IMR-90 (cell line): ENCODE measurements around the gene IL16. TPM values are rescaled to one million over a fixed set of nuclear protein-coding genes. Genes with fewer than 3 reads are reported as not detected.

ENCODE experiments used
- ATAC-seq: fragments of 200-7000 bp; cut with Tn5 transposase; 2 replicates; pipeline ENCODE4 v1.9.1; 2020; ENCODE audit warnings: low read depth, mild to moderate bottlenecking, moderate library complexity
- BruUV-seq: library from RNA; stranded (reverse); fragments of 400-500 nt; replicated peaks from 2 replicates; lab custom pipeline; 2021; lab: Mats Ljungman, UMichigan
- CTCF ChIA-PET: fragments of 300-600 bp; formaldehyde crosslinking; extraction: SDS; loops from one replicate; lab custom pipeline; 2021; ENCODE audit warnings: antibody characterized with exemption; lab: Yijun Ruan, JAX
- POLR2A ChIA-PET: fragments of 300-600 bp; sonication (Branson Sonifier 250); formaldehyde crosslinking; loops from one replicate; lab custom pipeline; 2022; ENCODE audit warnings: antibody characterized with exemption; ENCODE audit not compliant: unreplicated experiment; lab: Charles Lee
- DNase-seq: peaks from one replicate; pipeline ENCODE4 v3.0.0; 2013
- H2AFZ ChIP-seq: replicated peaks from 2 replicates; pipeline ENCODE3; 2013; ENCODE audit warnings: low read length, mild to moderate bottlenecking; ENCODE audit not compliant: poor library complexity
- H2AK5ac ChIP-seq: 2 replicates; pipeline ENCODE4 v1.6.1; 2013; ENCODE audit warnings: low read depth, low read length, inconsistent platforms
- H2AK9ac ChIP-seq: replicated peaks from 2 replicates; pipeline ENCODE3; 2013; ENCODE audit warnings: mild to moderate bottlenecking, low read depth, low read length, moderate library complexity; ENCODE audit not compliant: poor library complexity
- H2BK120ac ChIP-seq: 2 replicates; pipeline ENCODE4 v1.6.1; 2013; ENCODE audit warnings: low read depth, low read length, inconsistent platforms
- H2BK15ac ChIP-seq: 3 replicates; pipeline ENCODE4 v1.6.1; 2013; ENCODE audit warnings: low read depth, low read length, inconsistent platforms
- H2BK20ac ChIP-seq: 2 replicates; pipeline ENCODE4 v1.6.1; 2013; ENCODE audit warnings: low read depth, mild to moderate bottlenecking, inconsistent platforms, low read length, moderate library complexity
- H2BK5ac ChIP-seq: 2 replicates; pipeline ENCODE4 v1.6.1; 2013; ENCODE audit warnings: mild to moderate bottlenecking, low read depth, low read length, inconsistent platforms; ENCODE audit not compliant: poor library complexity, severe bottlenecking
- H3K14ac ChIP-seq: replicated peaks from 2 replicates; pipeline ENCODE4 v1.6.1; 2013; ENCODE audit warnings: low read depth, low read length, inconsistent platforms
- H3K18ac ChIP-seq: 2 replicates; pipeline ENCODE4 v1.6.1; 2013; ENCODE audit warnings: low read depth, low read length, control low read depth
- H3K23ac ChIP-seq: 2 replicates; pipeline ENCODE4 v1.6.1; 2013; ENCODE audit warnings: low read depth, low read length, inconsistent platforms
- H3K27ac ChIP-seq: 2 replicates; pipeline ENCODE4 v1.5.1; 2013; ENCODE audit warnings: mild to moderate bottlenecking, control low read depth, low read length; ENCODE audit not compliant: insufficient read depth
- H3K27me3 ChIP-seq: 2 replicates; pipeline ENCODE4 v1.6.1; 2013; ENCODE audit warnings: low read length; ENCODE audit not compliant: control insufficient read depth, insufficient read depth
- H3K36me3 ChIP-seq: 2 replicates; pipeline ENCODE4 v1.6.1; 2013; ENCODE audit warnings: low read length, mixed read lengths; ENCODE audit not compliant: control insufficient read depth, insufficient read depth
- H3K4ac ChIP-seq: 2 replicates; pipeline ENCODE4 v1.6.1; 2013; ENCODE audit warnings: low read depth, low read length, inconsistent platforms
- H3K4me1 ChIP-seq: 2 replicates; pipeline ENCODE4 v1.6.1; 2013; ENCODE audit warnings: low read length, mixed read lengths; ENCODE audit not compliant: control insufficient read depth, insufficient read depth
- H3K4me2 ChIP-seq: 2 replicates; pipeline ENCODE4 v1.6.1; 2013; ENCODE audit warnings: low read depth, mild to moderate bottlenecking, control low read depth, low read length, moderate library complexity
- H3K4me3 ChIP-seq: 2 replicates; pipeline ENCODE4 v1.5.1; 2013; ENCODE audit warnings: low read depth, mild to moderate bottlenecking, control low read depth, low read length, moderate library complexity; ENCODE audit not compliant: insufficient read depth
- H3K56ac ChIP-seq: 2 replicates; pipeline ENCODE4 v1.6.1; 2013; ENCODE audit warnings: low read length, inconsistent platforms; ENCODE audit not compliant: insufficient read depth; ENCODE audit errors: extremely low read depth
- H3K79me1 ChIP-seq, 2 experiments: 2 replicates each; pipeline ENCODE4 v1.6.1; 2013; ENCODE audit warnings: low read length in 2 of 2, inconsistent platforms in 1 of 2, low read depth in 1 of 2
- H3K9ac ChIP-seq: 2 replicates; pipeline ENCODE4 v1.6.1; 2013; ENCODE audit warnings: low read depth, low read length, control low read depth
- H3K9me1 ChIP-seq: 2 replicates; pipeline ENCODE4 v1.6.1; 2013; ENCODE audit warnings: low read length, inconsistent platforms; ENCODE audit not compliant: insufficient read depth
- H3K9me3 ChIP-seq: 2 replicates; pipeline ENCODE4 v1.6.1; 2013; ENCODE audit warnings: low read length; ENCODE audit not compliant: control insufficient read depth, insufficient read depth
- H4K20me1 ChIP-seq: 2 replicates; pipeline ENCODE4 v1.6.1; 2013; ENCODE audit warnings: low read length, inconsistent platforms; ENCODE audit not compliant: insufficient read depth
- H4K5ac ChIP-seq: 2 replicates; pipeline ENCODE4 v1.6.1; 2013; ENCODE audit warnings: mild to moderate bottlenecking, low read depth, low read length, control low read depth
- H4K8ac ChIP-seq, 2 experiments: 2 replicates each; pipeline ENCODE4 v1.6.1; 2013; ENCODE audit warnings: low read depth in 2 of 2, low read length in 2 of 2, control low read depth in 1 of 2, inconsistent platforms in 1 of 2
- H4K91ac ChIP-seq: 2 replicates; pipeline ENCODE4 v1.6.1; 2013; ENCODE audit warnings: low read depth, low read length, inconsistent platforms; ENCODE audit not compliant: insufficient read depth
- BHLHE40 ChIP-seq: fragments of 150-350 bp; IDR thresholded peaks from 2 replicates; pipeline ENCODE4 v1.6.1; 2016; ENCODE audit warnings: mild to moderate bottlenecking, low read depth, low read length
- CHD1 ChIP-seq: IDR thresholded peaks from 2 replicates; pipeline ENCODE4 v1.6.1; 2012; ENCODE audit warnings: low read depth, low read length, improper control_type of control experiment
- FOS ChIP-seq: fragments of 150-350 bp; IDR thresholded peaks from 2 replicates; pipeline ENCODE4 v1.6.1; 2016; ENCODE audit warnings: low read depth, low read length
- MAFK ChIP-seq: IDR thresholded peaks from 2 replicates; pipeline ENCODE4 v1.6.1; 2012; ENCODE audit warnings: low read depth, low read length, improper control_type of control experiment
- POLR2A ChIP-seq: IDR thresholded peaks from 2 replicates; pipeline ENCODE4 v1.6.1; 2012; ENCODE audit warnings: mild to moderate bottlenecking, low read depth, low read length
- RAD21 ChIP-seq: IDR thresholded peaks from 2 replicates; pipeline ENCODE4 v1.6.1; 2012; ENCODE audit warnings: low read length, improper control_type of control experiment
- RFX5 ChIP-seq: IDR thresholded peaks from 2 replicates; pipeline ENCODE4 v1.8.0; 2012; ENCODE audit warnings: low read depth, mild to moderate bottlenecking, low read length, moderate library complexity
- WGBS, 2 experiments: methylation state at CpG; one replicate each; pipeline versions ENCODE4 v1.1.5 to v1.1.7; 2013; ENCODE audit warnings: missing lambda C conversion rate in 2 of 2; ENCODE audit not compliant: insufficient read length in 1 of 2; ENCODE audit errors: extremely low coverage in 2 of 2; 5-methylcytosine and 5-hydroxymethylcytosine counted together
- dilution Hi-C: fragments of 300-500 bp; cut with HindIII; formaldehyde crosslinking; loops from one replicate; pipeline ENCODE4 v1.14.3; 2018; ENCODE audit warnings: low sequenced_read_pairs; ENCODE audit not compliant: unreplicated experiment
- in situ Hi-C: fragments of 300-500 bp; cut with MboI; formaldehyde crosslinking; loops from 3 replicates; pipeline ENCODE4 v1.14.3; 2019; ENCODE audit warnings: low sequenced_read_pairs, inconsistent platforms, mixed read lengths
- intact Hi-C: fragments of 100-400 bp; cut with micrococcal nuclease; formaldehyde crosslinking; loops from 2 replicates; pipeline ENCODE4 v1.10.0; 2022
- polyA plus RNA-seq, 3 experiments: library from polyadenylated mRNA; depleted of rRNA; stranded (reverse); fragments of >200 nt; gene quantifications; 2 replicates each; pipeline ENCODE4 v1.2.3, GENCODE V29; 2012; ENCODE audit warnings: low replicate concordance in 1 of 3
- total RNA-seq: library from RNA; depleted of rRNA; stranded (reverse); fragments of >200 nt; gene quantifications from 2 replicates; pipeline ENCODE4 v1.2.3, GENCODE V29; 2012
- TF ChIP-seq, protein P1 (sequence below): conservative IDR thresholded peaks from 2 replicates; pipeline ENCODE4 v1.5.1; 2012; ENCODE audit warnings: mild to moderate bottlenecking, low read depth, low read length, improper control_type of control experiment
- TF ChIP-seq, protein P2 (sequence below): fragments of 150-350 bp; IDR thresholded peaks from 2 replicates; pipeline ENCODE4 v1.6.1; 2016; ENCODE audit warnings: low read depth, mild to moderate bottlenecking, low read length, moderate library complexity, borderline replicate concordance

IL16 gene
- total and polyA plus RNA-seq, 2 of the 4 experiments (the other 2 are of a cell fraction) = 0.18 to 0.27 TPM

DNA sequence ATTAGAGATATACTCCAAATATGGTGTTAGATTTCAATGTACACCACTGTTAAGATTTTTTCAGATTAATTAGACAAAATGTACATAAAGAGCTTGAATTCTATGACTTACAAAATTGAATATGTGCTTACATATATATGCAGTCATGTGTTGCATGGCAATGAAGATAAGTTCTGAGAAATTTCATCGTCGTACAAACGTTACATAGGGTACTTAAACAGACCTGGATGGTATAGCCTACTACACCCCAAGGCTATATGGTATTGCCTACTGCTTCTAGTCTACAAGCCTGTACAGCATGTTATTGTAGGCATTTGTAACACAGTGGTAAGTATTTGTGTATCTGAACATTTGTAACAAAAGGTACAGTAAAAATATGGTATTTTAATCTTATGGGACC lies 9.3 kb downstream of the IL16 start:
- H3K9ac ChIP-seq = no peak overlapping the region
- H2BK5ac ChIP-seq = no peak overlapping the region
- H4K20me1 ChIP-seq = no peaks in the 10 kb centered on the region
- H3K27ac ChIP-seq = no peak overlapping the region
- no peak overlapping the region for H3K4me3 ChIP-seq
- H3K36me3 ChIP-seq = no peaks in the 10 kb centered on the region
- H3K79me1 ChIP-seq = no peaks in the 10 kb centered on the region
- H4K91ac ChIP-seq = no peak overlapping the region
- no peak overlapping the region for H3K56ac ChIP-seq
- no peaks in the 10 kb centered on the region for H3K4me1 ChIP-seq
- ChIA-PET POLR2A (no interaction called here), CTCF (interaction anchor here (1.8 kb wide), 1 partner anchor 60 kb away, joined by 4 read pairs; no protein-coding TSS in a partner anchor)
- no peak overlapping the region for H2AFZ ChIP-seq
- H4K8ac ChIP-seq = no peak overlapping the region
- no peak overlapping the region for H2BK20ac ChIP-seq
- no peak overlapping the region for H3K18ac ChIP-seq
- no peak overlapping the region for H2BK15ac ChIP-seq
- dilution Hi-C loops = no loop called here
- H3K9me1 ChIP-seq = no peaks in the 10 kb centered on the region
- H2AK9ac ChIP-seq = no peak overlapping the region
- DNase-seq (no peak), ATAC-seq (no peak)
- H3K9me3 ChIP-seq = no peaks in the 10 kb centered on the region
- H3K4ac ChIP-seq = no peak overlapping the region
- in situ Hi-C loops = no loop called here
- intact Hi-C loops = no loop called here
- no peak overlapping the region for H4K5ac ChIP-seq
- no CpG with 5 or more reads among the region's 3 CpGs for WGBS, 2 experiments
- H3K27me3 ChIP-seq = no peaks in the 10 kb centered on the region
- no peak overlapping the region for H2AK5ac ChIP-seq
- no TSS peak for BruUV-seq
- TF ChIP-seq, protein P1, sequence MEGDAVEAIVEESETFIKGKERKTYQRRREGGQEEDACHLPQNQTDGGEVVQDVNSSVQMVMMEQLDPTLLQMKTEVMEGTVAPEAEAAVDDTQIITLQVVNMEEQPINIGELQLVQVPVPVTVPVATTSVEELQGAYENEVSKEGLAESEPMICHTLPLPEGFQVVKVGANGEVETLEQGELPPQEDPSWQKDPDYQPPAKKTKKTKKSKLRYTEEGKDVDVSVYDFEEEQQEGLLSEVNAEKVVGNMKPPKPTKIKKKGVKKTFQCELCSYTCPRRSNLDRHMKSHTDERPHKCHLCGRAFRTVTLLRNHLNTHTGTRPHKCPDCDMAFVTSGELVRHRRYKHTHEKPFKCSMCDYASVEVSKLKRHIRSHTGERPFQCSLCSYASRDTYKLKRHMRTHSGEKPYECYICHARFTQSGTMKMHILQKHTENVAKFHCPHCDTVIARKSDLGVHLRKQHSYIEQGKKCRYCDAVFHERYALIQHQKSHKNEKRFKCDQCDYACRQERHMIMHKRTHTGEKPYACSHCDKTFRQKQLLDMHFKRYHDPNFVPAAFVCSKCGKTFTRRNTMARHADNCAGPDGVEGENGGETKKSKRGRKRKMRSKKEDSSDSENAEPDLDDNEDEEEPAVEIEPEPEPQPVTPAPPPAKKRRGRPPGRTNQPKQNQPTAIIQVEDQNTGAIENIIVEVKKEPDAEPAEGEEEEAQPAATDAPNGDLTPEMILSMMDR = no peak
- TF ChIP-seq RFX5 (no peak), RAD21 (no peak), FOS (no peak), BHLHE40 (no peak), CHD1 (no peak), POLR2A (no peak), MAFK (no peak)
- TF ChIP-seq, protein P2, sequence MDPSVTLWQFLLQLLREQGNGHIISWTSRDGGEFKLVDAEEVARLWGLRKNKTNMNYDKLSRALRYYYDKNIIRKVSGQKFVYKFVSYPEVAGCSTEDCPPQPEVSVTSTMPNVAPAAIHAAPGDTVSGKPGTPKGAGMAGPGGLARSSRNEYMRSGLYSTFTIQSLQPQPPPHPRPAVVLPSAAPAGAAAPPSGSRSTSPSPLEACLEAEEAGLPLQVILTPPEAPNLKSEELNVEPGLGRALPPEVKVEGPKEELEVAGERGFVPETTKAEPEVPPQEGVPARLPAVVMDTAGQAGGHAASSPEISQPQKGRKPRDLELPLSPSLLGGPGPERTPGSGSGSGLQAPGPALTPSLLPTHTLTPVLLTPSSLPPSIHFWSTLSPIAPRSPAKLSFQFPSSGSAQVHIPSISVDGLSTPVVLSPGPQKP = no peak
- no peak overlapping the region for H3K4me2 ChIP-seq
- no peak overlapping the region for H2BK120ac ChIP-seq
- no peak overlapping the region for H3K23ac ChIP-seq
- no peak overlapping the region for H3K14ac ChIP-seq
